ENCODE data around the gene PHACTR1. TPM values are rescaled to one million over a fixed set of nuclear protein-coding genes. Genes with fewer than 3 reads are reported as not detected.
"Not testable (repeated sequence)": the region's sequence is repeated elsewhere in the genome, so short reads cannot be mapped to it uniquely, and the experiment has no call there.

The PHACTR1 gene
- total RNA-seq, 1 experiment from 2014 or later, result not detected

DNA sequence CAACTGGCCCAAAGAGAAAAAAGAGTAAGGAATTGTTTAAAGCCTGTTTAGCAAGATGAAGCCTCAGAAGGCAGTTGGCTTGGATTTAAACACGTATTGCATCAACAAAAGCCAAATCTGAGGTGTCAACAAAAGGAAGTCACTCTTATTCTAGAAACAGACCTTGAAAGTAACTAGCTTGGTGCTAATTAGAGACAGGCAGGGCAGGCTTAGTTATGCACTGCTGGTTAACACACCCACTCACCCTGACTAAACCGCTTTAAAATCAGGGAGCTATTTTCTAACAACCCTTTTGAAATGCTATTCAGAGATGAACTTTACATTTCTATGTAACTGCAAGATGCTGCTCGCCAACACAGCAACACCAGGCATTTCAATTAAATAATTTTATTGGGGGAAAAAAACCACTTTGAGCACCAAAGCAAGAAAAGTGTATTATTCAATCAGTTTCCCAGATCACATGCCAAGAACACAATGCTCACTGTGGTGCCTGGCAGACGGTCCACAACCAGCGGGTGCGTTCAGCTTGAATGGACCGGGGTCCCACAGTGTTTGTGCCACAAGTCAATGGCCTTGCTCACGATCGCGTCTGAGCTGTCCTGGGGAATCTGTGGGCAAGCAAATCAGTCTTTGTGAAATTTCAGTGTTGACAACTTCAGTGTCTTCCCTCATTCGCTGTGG, 588.2 kb downstream of the PHACTR1 start:
- DNase-seq (ENCODE audit: low spot score), result no peak

DNA sequence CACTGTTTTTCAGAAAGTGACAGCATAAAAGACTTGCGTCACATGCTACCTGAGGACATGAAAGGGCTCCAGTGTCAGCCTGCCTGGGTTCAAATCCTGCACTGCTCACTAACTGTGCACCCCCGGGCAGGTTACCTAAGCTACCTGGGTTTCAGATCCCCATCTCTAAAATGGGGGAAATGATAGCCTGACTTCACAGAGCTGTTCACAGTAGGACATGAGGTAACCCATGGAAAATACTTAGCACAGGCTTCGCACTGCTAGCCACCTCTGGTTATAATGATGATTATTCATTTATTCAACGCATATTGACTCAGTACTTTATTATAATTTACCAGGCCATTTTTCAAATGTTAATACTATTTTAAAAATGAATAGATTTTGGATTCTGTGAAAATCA, 588.7 kb downstream of the PHACTR1 start:
- DNase-seq (ENCODE audit: low spot score), result no peak

DNA sequence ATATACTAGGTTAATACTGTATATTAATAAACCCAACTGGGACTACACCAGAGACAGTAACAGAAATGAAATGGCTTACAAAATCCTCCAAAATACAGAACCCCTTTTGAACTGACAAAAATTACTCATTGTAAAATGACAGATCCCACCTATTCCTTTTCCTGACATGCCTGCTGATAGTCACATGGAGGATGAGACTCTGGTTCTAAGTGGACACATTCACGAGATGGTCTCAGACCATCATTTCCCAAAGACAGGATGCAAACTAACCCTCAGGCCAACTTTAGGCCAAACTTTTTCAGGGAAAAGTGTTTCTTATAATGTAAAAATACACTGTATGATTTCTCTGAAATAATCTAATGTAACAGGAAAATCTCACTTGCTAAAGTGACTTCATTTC, 589.2 kb downstream of the PHACTR1 start:
- no peak for DNase-seq (ENCODE audit: low spot score)

DNA sequence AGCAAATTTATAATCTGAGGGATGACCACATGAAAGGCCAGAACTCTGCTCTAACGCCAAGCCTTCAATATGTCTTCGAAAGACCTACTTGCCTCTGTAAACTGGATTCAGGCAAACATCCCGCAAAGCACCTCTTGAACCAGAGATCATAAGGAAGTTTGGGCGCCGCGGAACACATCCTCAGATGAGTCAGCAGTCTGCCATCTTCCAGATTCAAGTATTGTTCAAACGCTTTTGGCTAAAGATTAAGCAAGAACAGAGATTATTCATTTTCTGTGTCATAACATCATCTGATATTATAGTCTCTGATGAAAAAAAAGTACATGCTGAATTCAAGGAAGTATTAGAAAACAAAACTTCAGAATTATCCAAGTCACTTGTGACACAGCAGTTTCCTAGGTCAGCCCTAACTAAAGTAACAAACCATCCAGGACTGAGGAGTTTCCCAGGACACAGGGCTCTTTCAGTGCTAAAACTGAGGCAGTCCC, 591.0 kb downstream of the PHACTR1 start:
- no peak for DNase-seq (ENCODE audit: low spot score)

DNA sequence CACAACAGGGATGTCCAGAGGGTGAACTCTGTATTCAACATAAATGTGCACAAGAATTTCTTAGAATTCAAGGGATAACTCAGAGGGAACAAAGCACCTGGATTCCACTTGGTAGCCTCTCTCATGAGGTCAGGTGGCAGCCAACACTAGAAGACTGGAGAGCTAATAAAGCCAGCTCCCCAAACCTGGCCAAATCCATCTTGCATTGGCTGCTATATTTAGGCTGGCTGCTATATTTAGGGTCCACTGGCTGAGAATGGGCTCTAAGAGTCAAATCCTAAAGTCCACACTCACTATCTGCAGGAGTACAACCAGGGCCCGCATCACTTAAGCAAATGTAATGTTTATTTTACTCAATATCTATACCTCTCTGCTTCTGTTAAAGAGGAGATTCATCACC, 591.8 kb downstream of the PHACTR1 start:
- no peak for DNase-seq (ENCODE audit: low spot score)

DNA sequence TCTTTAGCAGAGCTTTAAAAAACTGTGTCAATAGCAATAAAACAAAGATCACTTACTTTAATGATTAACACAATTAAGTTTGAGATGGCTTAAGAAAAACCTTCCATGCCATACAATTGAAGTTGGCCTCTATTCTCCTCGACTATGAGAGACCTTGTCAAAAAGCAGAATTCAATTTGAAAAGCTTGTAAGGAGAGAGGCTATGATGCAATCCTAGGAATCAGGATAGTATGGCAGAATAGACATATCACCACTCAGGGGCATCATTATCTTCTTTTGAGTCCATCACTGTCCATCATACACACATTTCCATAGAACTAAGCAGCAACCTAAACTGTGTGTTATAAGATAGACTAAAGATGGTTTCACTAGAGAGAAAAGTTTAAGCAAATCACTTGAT, 594.6 kb downstream of the PHACTR1 start:
- no peak for DNase-seq (ENCODE audit: low spot score)

DNA sequence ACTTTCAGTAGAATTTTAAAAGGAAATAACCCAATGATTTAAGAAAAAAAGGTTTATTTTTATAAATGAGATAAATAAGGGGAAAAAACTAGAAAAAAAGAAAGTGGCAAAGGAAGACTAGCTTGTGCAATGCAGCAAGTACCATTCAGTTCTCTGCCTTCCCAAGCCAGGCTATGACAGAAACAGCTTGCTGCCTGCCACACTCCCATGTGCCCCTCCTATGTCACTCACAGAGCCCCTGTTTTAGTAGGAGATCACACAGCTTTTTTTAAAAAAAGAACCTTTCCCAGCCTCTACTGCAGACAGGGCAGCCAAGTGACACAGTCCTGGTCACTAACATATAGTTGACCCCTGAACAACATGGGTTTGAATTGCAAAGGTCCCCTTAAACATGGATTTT, 598.2 kb downstream of the PHACTR1 start:
- DNase-seq (ENCODE audit: low spot score), result no peak

DNA sequence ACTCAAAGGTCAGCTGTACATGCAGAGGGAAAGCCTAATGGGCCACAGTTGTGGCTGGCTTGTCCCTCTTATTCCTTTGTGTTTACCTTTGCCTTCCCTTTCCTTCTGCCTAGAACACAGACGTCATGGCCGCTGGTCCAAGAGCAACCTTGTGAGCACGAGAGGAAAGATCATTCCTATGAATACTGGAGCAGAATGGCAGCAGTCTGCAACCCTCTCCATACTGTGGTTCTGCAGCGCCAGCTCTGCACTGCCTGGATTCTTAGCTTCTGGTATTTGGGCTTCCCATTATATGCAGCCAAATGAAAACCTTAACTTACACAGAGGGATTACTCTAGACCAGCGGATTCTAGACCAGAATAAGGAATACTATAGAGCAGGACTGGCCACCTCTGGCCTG, 599.3 kb downstream of the PHACTR1 start:
- DNase-seq (ENCODE audit: low spot score), result no peak

DNA sequence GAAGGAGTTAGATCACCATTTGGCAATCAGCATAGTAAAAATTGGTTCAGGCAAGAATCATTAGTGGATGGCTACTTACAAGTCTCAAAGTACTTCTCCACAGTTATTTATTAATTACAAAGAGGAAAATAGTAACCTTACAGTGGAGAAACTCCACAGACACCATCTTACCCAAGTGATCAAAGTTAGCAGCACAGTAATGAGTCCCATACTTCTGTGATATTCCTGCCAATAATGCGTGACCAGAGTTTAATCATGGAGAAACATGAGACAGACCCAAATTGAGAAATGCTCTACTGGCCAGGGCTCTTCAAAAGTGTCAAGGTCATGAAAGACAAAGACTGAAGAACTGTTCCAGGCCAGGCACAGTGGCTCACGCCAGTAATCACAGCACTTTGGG, 602.3 kb downstream of the PHACTR1 start:
- no peak for DNase-seq (ENCODE audit: low spot score)

DNA sequence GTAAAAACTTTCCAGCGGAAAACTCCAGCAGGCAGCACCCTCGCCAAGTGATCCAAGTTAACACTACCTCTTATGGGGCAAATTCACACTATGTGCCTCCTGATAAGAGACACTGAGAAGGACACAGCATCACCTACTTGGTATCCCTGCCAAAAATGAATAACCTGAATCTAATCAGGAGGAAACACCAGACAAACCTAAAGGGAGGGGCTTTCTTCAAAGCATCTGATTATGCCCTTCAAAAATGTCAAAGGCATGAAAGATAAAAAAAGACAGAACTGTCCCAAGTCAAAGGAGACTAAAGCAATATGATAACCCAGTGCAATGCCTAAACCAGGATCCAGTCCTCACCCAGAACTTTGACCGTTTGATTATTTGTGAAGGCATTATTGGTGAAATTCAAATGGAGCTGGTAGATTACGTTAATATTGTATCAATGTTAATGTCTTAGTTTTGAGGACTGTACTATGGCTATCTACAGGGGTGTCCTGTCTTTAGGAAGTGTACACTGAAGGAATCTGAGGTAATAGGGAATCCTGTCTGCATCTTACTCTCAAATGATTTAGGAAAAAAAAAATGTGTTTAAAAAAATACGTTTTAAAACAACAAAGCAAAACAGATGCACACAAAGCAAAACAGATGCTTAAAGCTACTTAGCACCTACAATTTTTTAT, 603.5 kb downstream of the PHACTR1 start:
- DNase-seq (ENCODE audit: low spot score), result no peak

DNA sequence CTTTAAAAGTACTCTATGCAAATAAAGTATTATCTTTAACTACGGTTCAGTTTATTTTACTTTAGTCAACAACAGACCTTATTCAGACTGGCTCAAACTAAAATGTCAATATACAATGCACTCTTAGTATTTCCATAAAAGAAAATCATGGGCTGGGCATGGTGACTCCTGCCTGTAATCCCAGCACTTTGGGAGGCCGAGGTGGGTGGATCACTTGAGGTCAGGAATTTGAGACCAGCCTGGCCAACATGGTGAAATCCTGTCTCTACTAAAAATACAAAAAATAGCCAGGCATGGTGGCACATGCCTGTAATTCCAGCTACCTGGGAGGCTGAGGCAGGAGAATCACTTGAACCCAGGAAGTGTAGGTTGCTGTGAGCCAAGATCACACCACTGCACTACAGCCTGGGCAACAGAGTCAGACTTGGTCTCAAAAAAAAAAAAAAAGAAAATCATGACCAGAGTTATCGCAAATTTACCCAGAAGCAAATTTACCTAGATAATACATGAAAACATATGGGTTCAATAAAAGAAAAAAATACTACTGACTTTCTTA, 609.5 kb downstream of the PHACTR1 start:
- DNase-seq (ENCODE audit: low spot score), result not testable (repeated sequence)

DNA sequence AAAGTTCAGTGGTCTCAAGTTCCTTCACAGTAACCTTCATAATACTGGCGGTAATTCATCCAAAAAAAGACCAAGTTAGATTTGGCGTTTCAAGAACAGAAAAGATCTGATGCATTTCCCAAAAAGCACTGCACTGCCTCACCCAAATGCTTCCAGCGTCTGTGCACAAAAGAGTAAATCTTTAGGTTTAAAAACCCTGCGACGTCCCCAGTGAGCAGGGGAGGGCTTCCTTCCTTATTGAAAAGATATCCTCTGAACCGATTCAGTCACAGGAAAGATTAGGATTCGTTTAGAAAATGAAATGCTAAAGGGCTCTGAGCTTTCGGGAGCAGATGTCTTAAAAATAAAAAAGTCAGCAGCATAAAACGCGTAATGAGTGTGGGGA, 611.1 kb downstream of the PHACTR1 start:
- no peak for DNase-seq (ENCODE audit: low spot score)

DNA sequence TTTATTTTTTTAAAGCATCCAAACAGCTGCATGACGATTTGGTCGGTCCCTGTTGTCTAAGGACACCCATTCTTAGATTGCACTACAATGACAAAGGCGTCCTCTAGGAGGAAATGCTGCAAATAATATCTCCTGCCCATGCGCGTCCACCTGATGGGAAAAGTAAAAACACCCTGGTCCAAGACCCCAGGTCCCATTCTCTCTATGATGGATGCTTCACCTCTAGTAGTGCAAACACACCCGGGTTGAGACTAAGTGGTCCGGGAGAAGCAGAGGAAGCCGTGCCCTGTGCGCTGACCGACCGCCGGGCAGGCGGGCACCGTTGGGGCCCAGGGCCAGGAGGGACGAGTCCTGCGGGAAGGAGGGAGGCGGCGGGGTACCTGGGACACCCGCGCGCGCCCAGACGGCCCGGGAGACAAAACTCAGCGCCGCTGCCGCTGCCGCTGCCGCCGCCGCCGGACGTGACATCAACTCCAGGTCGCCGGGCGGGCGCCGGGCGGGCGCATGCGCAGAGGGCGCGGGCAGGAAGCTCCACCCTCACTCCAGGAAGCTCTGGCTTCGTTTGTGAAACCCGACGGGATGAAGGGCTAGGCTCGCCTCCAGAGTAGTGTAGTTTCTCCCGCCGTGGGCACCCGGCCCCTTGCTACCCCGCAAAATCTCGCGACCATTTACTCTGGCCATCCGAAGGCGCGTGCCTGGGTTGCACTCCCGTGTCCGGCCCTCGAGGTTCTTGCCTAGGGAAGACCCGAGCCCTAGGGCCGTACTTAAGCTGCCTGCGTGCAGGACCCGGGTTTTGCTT, 611.7 kb downstream of the PHACTR1 start, which contains the start of gene TBC1D7:
TBC1D7 (minus strand) TSS at position 462 of the 799 bp plus-strand sequence. CDS start 1,639 bp downstream, outside the sequence.
- peak; percentile 92 for DNase-seq (ENCODE audit: low spot score)

DNA sequence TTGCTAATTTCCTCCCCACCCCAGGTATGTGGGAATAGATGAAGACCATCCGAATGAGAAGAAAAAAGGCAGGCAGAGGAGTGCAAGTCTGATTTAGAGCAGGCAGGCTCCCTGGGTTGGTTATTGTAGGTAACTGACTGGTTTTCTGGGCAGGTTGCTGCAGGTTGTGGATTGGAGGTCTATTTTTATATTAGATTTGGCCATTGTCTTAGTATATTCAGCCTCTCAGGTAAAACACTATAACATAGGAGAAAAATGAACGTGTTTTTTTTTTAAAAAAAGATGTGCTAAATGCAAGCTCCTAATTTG, 612.3 kb downstream of the PHACTR1 start:
- peak; percentile 22 for DNase-seq (ENCODE audit: low spot score)

DNA sequence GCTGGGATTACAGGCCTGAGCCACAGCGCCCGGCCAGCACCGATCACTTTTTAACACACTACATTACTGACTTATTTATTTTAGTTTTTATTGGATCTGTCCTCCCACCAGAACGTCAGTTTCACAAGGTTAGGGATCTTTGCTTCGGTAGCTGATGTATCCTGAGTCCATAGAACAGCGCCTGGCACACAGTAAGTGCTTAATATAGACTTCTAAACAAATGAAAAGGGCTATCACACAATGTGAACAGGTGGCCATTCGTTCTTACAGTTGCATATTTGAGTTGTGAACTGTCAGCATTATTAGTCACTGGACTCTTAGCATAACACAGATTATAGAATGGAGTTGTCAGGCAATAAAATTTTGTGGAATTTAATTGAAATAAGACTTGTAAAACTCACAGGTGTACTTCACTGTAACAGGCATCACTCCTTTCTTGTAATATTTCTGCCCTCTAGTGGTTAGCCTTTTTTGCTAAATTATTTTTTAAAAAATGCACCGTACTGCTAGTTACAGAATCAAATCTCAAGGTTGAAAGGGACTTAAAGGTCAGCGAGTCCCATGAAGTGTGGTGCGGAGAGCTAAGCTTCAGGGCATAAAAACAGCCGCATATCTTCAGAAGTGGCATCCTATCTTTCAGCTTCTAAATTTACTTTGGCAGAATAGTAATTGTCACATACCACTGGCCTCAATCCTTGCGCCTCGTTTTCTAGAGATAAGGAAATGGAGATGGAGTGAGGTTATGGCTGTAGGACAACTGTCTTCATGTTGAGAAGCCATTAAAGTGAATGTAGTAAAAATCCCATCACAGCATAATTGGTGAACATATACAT, 615.2 kb downstream of the PHACTR1 start:
- DNase-seq (ENCODE audit: low spot score), result peak; percentile 55

DNA sequence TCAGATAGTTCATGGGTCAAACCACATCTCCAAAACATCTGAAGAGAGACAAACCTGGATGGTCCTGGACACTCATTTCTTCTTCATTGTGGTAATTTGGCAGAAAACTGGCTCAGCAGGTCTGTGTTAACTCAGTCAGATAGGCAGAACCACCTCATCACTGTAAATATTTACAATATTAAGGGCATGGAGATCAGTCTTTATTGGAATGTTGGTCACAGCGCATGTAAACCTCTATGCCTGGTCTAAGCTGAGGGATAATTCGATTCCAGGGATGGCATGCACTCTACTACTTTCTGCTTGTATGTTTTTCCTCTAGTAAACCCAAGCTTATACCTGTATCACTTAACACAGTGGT, 615.8 kb downstream of the PHACTR1 start:
- no peak for DNase-seq (ENCODE audit: low spot score)

DNA sequence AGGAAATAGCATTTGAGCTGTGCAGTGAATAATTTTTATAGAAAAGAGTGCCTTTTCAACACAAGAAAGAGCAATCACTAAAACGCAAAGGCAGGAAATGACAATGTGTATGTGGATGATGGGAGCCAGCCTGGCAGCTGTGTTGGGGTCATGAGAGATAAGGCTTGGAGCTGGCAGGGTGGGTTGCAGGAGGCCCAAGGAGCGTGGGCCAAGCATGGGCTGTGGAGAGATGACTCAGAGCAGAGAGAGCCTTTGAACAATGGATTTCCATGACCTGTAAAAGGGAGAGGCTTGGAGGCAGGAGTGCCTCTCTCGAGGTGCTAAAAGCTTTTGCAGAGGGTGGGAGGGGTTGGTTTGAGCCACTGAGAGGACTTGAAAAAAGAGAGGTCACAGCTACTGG, 618.4 kb downstream of the PHACTR1 start:
- DNase-seq (ENCODE audit: low spot score), result no peak

DNA sequence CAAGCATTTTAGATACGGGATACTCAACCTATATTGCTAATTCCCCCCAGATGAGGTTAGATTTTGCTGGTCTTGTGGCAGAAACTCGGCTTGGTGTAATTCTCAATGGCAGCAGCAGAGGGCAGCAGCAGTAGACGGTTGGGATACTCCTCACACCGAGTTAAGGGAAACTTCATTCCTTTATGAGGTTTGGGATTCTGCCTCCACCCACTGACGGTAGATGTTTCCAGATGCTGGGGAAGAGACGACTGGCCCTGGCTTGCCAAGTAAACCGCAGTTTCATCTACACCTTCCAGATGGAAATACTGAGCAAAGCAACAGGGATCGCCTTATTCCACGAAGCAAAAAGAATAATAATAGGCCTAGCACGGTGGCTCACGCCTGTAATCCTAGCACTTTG, 620.0 kb downstream of the PHACTR1 start:
- DNase-seq (ENCODE audit: low spot score), result peak; percentile 83

DNA sequence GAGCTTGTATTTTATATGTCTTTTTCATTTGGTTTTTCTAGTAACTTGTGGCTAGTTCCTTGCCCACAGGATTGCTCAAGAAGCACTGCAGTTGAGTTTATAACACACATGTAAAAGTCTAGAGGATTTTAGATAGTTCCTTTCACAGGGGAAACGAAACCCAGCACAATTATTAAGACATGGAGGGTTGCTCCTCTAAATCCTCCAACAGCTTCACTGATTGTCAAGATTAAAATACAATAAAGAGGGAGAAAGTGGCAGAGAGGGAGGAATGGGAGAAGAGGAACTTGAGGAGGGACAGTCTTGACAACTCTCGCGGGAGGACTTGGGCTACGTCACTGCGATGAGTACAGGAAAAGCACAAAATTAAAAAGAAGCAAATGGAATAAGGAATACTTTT, 621.5 kb downstream of the PHACTR1 start:
- no peak for DNase-seq (ENCODE audit: low spot score)
